ENCODE measurements around the gene KCTD16.

- TF ChIP-seq POLR2AphosphoS5 (IDR thresholded peaks at IDR 0.05; ENCODE audit: low read depth, low read length), result no peak
- TF ChIP-seq CTCF (IDR thresholded peaks at IDR 0.05), result no peak
These were observed 258.7 kb downstream of the KCTD16 start for GRCh38 chr5:144429405-144429804.

All from Panc1 (cell line).